Measurements from ENCODE around the gene SHC1.

Gene SHC1

GRCh38 chr1:154974102-154974807 is 3.7 kb upstream of the SHC1 start, which contains the start of gene CKS1B (continued):
- TF ChIP-seq KLF8 (tag by site-specific recombination; IDR thresholded peaks at IDR 0.05), result peak; percentile 11; the same call in 1 of the 2 replicates
- no peak; the same call in 1 of the 2 replicates for TF ChIP-seq PBX3 (CRISPR knock-in tag; IDR thresholded peaks at IDR 0.05)
- no peak for TF ChIP-seq HOXC10 (CRISPR knock-in tag; IDR thresholded peaks at IDR 0.05)
- TF ChIP-seq MYNN (tag by site-specific recombination; IDR thresholded peaks at IDR 0.05; ENCODE audit: borderline replicate concordance), result no peak
- peak; percentile 9; the same call in 1 of the 2 replicates for TF ChIP-seq GLIS2 (tag by site-specific recombination; IDR thresholded peaks at IDR 0.05)
- TF ChIP-seq ZBTB17 (tag by site-specific recombination; IDR thresholded peaks at IDR 0.05), result no peak
- no peak for TF ChIP-seq PRDM6 (tag by site-specific recombination; IDR thresholded peaks at IDR 0.05)
- peak; percentile 78; the same call in 1 of the 2 replicates for TF ChIP-seq ZNF501 (tag by site-specific recombination; IDR thresholded peaks at IDR 0.05)
- TF ChIP-seq ZNF311 (tag by site-specific recombination; IDR thresholded peaks at IDR 0.05; ENCODE audit: borderline replicate concordance), result no peak
- TF ChIP-seq SP2 (tag by site-specific recombination; IDR thresholded peaks at IDR 0.05), result peak; percentile 96
- TF ChIP-seq ZNF747 (tag by site-specific recombination; IDR thresholded peaks at IDR 0.05), result no peak
- TF ChIP-seq ZNF223 (tag by site-specific recombination; IDR thresholded peaks at IDR 0.05), result no peak
- no peak for TF ChIP-seq REPIN1 (tag by site-specific recombination; IDR thresholded peaks at IDR 0.05; ENCODE audit: low read depth)
- TF ChIP-seq ZNF133 (tag by site-specific recombination; IDR thresholded peaks at IDR 0.05), result no peak
- TF ChIP-seq ZNF530 (tag by site-specific recombination; IDR thresholded peaks at IDR 0.05; ENCODE audit: low read depth), result no peak
- TF ChIP-seq SCRT1 (tag by site-specific recombination; IDR thresholded peaks at IDR 0.05; ENCODE audit: borderline replicate concordance), result no peak
- TF ChIP-seq ZNF629 (tag by site-specific recombination; IDR thresholded peaks at IDR 0.05), result no peak; the same call in 1 of the 2 replicates
- no peak for TF ChIP-seq ZNF121 (tag by site-specific recombination; IDR thresholded peaks at IDR 0.05)
- no peak for TF ChIP-seq ZNF404 (tag by site-specific recombination; IDR thresholded peaks at IDR 0.05)
- peak; percentile 75; the same call in 1 of the 2 replicates for TF ChIP-seq ZNF600 (tag by site-specific recombination; IDR thresholded peaks at IDR 0.05)
- peak; percentile 72; the same call in 1 of the 2 replicates for TF ChIP-seq ZNF561 (tag by site-specific recombination; IDR thresholded peaks at IDR 0.05; ENCODE audit: borderline replicate concordance)
- no peak for TF ChIP-seq ZNF624 (tag by site-specific recombination; IDR thresholded peaks at IDR 0.05)
- 0 out of 2 replicates have a peak, but pooled peaks have one; percentile 51 for TF ChIP-seq ZSCAN23 (tag by site-specific recombination; IDR thresholded peaks at IDR 0.05)
- no peak for TF ChIP-seq ZNF768 (tag by site-specific recombination; IDR thresholded peaks at IDR 0.05)
- TF ChIP-seq ZNF266 (tag by site-specific recombination; IDR thresholded peaks at IDR 0.05; ENCODE audit: low read depth), result no peak
- TF ChIP-seq ZNF148 (tag by site-specific recombination; IDR thresholded peaks at IDR 0.05; ENCODE audit: borderline replicate concordance), result no peak
- TF ChIP-seq BCL11A (tag by site-specific recombination; IDR thresholded peaks at IDR 0.05; ENCODE audit: low read depth), result peak; percentile 99
- TF ChIP-seq ZNF555 (tag by site-specific recombination; conservative IDR thresholded peaks at IDR 0.05), result no peak
- TF ChIP-seq PRDM2 (tag by site-specific recombination; IDR thresholded peaks at IDR 0.05; ENCODE audit: borderline replicate concordance), result no peak
- TF ChIP-seq ZNF169 (tag by site-specific recombination; IDR thresholded peaks at IDR 0.05), result no peak

Data from HEK293 (cell line).